HL-60 (cell line): ENCODE measurements around the gene HCN2.

Experiments used
- DNase-seq, 2 experiments: peaks; one replicate each; pipeline ENCODE4 v3.0.0-alpha.2; 2010 to 2020; ENCODE audit warnings: low read depth in 1 of 2, low spot score in 1 of 2
- H3K27ac ChIP-seq: fragments of 250-450 bp; sonication (Bioruptor Pico); replicated peaks from 2 replicates; pipeline ENCODE4 v1.5.1; 2020; ENCODE audit warnings: mild to moderate bottlenecking, moderate library complexity
- H3K27me3 ChIP-seq: fragments of 250-450 bp; sonication (Bioruptor Pico); 2 replicates; pipeline ENCODE4 v1.5.1; 2021; ENCODE audit warnings: mild to moderate bottlenecking, moderate library complexity; ENCODE audit not compliant: insufficient read depth, poor library complexity, severe bottlenecking
- H3K4me3 ChIP-seq: replicated peaks from 2 replicates; pipeline ENCODE4 v1.5.1; 2011; ENCODE audit warnings: mild to moderate bottlenecking, control low read depth, low read length; ENCODE audit not compliant: insufficient read depth
- CTCF ChIP-seq: IDR thresholded peaks from one replicate; pipeline ENCODE4 v1.5.1; 2011; ENCODE audit warnings: low read length, control low read depth, inconsistent platforms; ENCODE audit not compliant: insufficient read depth
- GABPA ChIP-seq: IDR thresholded peaks from 2 replicates; pipeline ENCODE4 v1.6.1; 2012; ENCODE audit warnings: low read depth
- POLR2AphosphoS5 ChIP-seq: IDR thresholded peaks from 2 replicates; pipeline ENCODE4 v1.6.1; 2012; ENCODE audit warnings: low read depth
- REST ChIP-seq: IDR thresholded peaks from 2 replicates; pipeline ENCODE4 v1.6.1; 2012; ENCODE audit warnings: low read depth; ENCODE audit not compliant: insufficient replicate concordance
- SPI1 ChIP-seq: IDR thresholded peaks from 2 replicates; pipeline ENCODE4 v1.6.1; 2012; ENCODE audit warnings: low read depth, mild to moderate bottlenecking, borderline replicate concordance

HCN2 gene

GRCh38 chr19:542173-542866 lies 47.4 kb upstream of the HCN2 start:
- Histone ChIP-seq H3K4me3 (no peak overlapping the region), H3K27ac (no peak overlapping the region), H3K27me3 (no peaks in the 10 kb centered on the region)
- no peak for TF ChIP-seq REST
- no peak for TF ChIP-seq GABPA
- TF ChIP-seq CTCF: no peak
- no peak for TF ChIP-seq SPI1
- TF ChIP-seq POLR2AphosphoS5: no peak
- DNase-seq: no peak

- H3K27ac ChIP-seq: no peak within 1 kb of the TSS
- DNase-seq: no peak
Measured at GRCh38 chr19:543910-544608, 45.6 kb upstream of the HCN2 start, which contains the start of gene GZMM. GZMM (plus strand) TSS chr19:544053; CDS start chr19:544072, 19 bp downstream.

More at GRCh38 chr19:543910-544608, 45.6 kb upstream of the HCN2 start, which contains the start of gene GZMM:
- H3K4me3 ChIP-seq: no peak within 1 kb of the TSS
- TF ChIP-seq REST (no peak), CTCF (no peak), GABPA (no peak), SPI1 (no peak), POLR2AphosphoS5 (no peak)
- H3K27me3 ChIP-seq: no peaks in the 10 kb centered on the region
